ENCODE data around the gene ARMC5. TPM values are rescaled to one million over a fixed set of nuclear protein-coding genes. Genes with fewer than 3 reads are reported as not detected.

ARMC5 gene
- total and polyA plus RNA-seq, 9 of the 15 experiments (the other 6 are each of a cell fraction or from before 2014, with no cell fraction given): 0.11 to 13.5 (median 2.1) TPM

- TF ChIP-seq ZNF644 (tag; IDR thresholded peaks at IDR 0.05; ENCODE audit: low read depth): peak; percentile 18; the same call in 1 of the 2 replicates
- TF ChIP-seq ZFX (CRISPR knock-in tag; IDR thresholded peaks at IDR 0.05): peak; percentile 74; the same call in 1 of the 2 replicates
- no peak for TF ChIP-seq YBX1 (IDR thresholded peaks at IDR 0.05)
- TF ChIP-seq RERE (CRISPR knock-in tag; IDR thresholded peaks at IDR 0.05; ENCODE audit: borderline replicate concordance): no peak
- no peak for TF ChIP-seq NR2C2 (CRISPR knock-in tag; IDR thresholded peaks at IDR 0.05)
- TF ChIP-seq NR2C2 (tag; IDR thresholded peaks at IDR 0.05): 0 out of 2 replicates have a peak, but pooled peaks have one; percentile 31
- TF ChIP-seq BRD9 (IDR thresholded peaks at IDR 0.05; ENCODE audit: low read depth, partially characterized antibody): peak; percentile 7
- no peak for TF ChIP-seq ZNF436 (CRISPR knock-in tag; IDR thresholded peaks at IDR 0.05)
- TF ChIP-seq ZNF609 (CRISPR knock-in tag; IDR thresholded peaks at IDR 0.05; ENCODE audit: borderline replicate concordance): no peak
Observed at GRCh38 chr16:31508706-31509195, 49.5 kb downstream of the ARMC5 start (continued).
